ENCODE data around the gene ATG9B.

Gene ATG9B

GRCh38 chr7:150977382-150978125, 46.7 kb downstream of the ATG9B start:
- Histone ChIP-seq H3K79me2 (ENCODE audit: insufficient read depth, low read length) (peaks cover 3% of the 10 kb centered on the region), H4K20me1 (ENCODE audit: insufficient read depth, low read length, poor library complexity, severe bottlenecking) (no peaks in the 10 kb centered on the region), H3K9ac (ENCODE audit: low read depth, low read length, poor library complexity, severe bottlenecking) (no peak overlapping the region), H3K4me3 (ENCODE audit: low read length, poor library complexity, severe bottlenecking) (peak overlapping the region; percentile 62), H3K9me3 (ENCODE audit: insufficient read depth, low read depth, low read length) (no peaks in the 10 kb centered on the region), H3K4me2 (ENCODE audit: low read depth, low read length, poor library complexity, severe bottlenecking) (peak overlapping the region; percentile 43), H3K9me2 (replicated peaks; ENCODE audit: low read depth, low read length) (no peaks in the 10 kb centered on the region), H3K4me1 (ENCODE audit: insufficient read depth, low read length, poor library complexity, severe bottlenecking) (peaks cover 33% of the 10 kb centered on the region), H3F3A (ENCODE audit: low read depth) (peaks cover 6% of the 10 kb centered on the region; the same call in 1 of the 2 replicates), H3K27me3 (ENCODE audit: insufficient read depth, low read length, poor library complexity, severe bottlenecking) (no peaks in the 10 kb centered on the region), H3K36me3 (ENCODE audit: insufficient read depth, low read length) (no peaks in the 10 kb centered on the region), H2AFZ (ENCODE audit: low read length) (no peak overlapping the region)
- TF ChIP-seq CTCF (conservative IDR thresholded peaks at IDR 0.05; ENCODE audit: low read length): no peak

GRCh38 chr7:150976529-150977381, 47.5 kb downstream of the ATG9B start:
- Histone ChIP-seq H3K9ac (ENCODE audit: low read depth, low read length, poor library complexity, severe bottlenecking) (no peak overlapping the region), H3F3A (ENCODE audit: low read depth) (peaks cover 6% of the 10 kb centered on the region; the same call in 1 of the 2 replicates), H3K9me2 (replicated peaks; ENCODE audit: low read depth, low read length) (no peaks in the 10 kb centered on the region), H2AFZ (ENCODE audit: low read length) (no peak overlapping the region), H3K27me3 (ENCODE audit: insufficient read depth, low read length, poor library complexity, severe bottlenecking) (no peaks in the 10 kb centered on the region), H3K4me3 (ENCODE audit: low read length, poor library complexity, severe bottlenecking) (peak overlapping the region; percentile 62), H3K79me2 (ENCODE audit: insufficient read depth, low read length) (peaks cover 3% of the 10 kb centered on the region), H3K4me2 (ENCODE audit: low read depth, low read length, poor library complexity, severe bottlenecking) (peak overlapping the region; percentile 100), H3K36me3 (ENCODE audit: insufficient read depth, low read length) (no peaks in the 10 kb centered on the region), H3K9me3 (ENCODE audit: insufficient read depth, low read depth, low read length) (no peaks in the 10 kb centered on the region), H4K20me1 (ENCODE audit: insufficient read depth, low read length, poor library complexity, severe bottlenecking) (no peaks in the 10 kb centered on the region), H3K4me1 (ENCODE audit: insufficient read depth, low read length, poor library complexity, severe bottlenecking) (peaks cover 33% of the 10 kb centered on the region)
- TF ChIP-seq CTCF (conservative IDR thresholded peaks at IDR 0.05; ENCODE audit: low read length): no peak
- no peak for TF ChIP-seq EZH2phosphoT487 (IDR thresholded peaks at IDR 0.05; ENCODE audit: borderline replicate concordance)

GRCh38 chr7:150975536-150976319, 48.6 kb downstream of the ATG9B start:
- Histone ChIP-seq H3K79me2 (ENCODE audit: insufficient read depth, low read length) (peaks cover 3% of the 10 kb centered on the region), H3K9me3 (ENCODE audit: insufficient read depth, low read depth, low read length) (no peaks in the 10 kb centered on the region), H3K36me3 (ENCODE audit: insufficient read depth, low read length) (no peaks in the 10 kb centered on the region), H3F3A (ENCODE audit: low read depth) (peaks cover 6% of the 10 kb centered on the region; the same call in 1 of the 2 replicates), H3K27me3 (ENCODE audit: insufficient read depth, low read length, poor library complexity, severe bottlenecking) (no peaks in the 10 kb centered on the region), H4K20me1 (ENCODE audit: insufficient read depth, low read length, poor library complexity, severe bottlenecking) (no peaks in the 10 kb centered on the region), H2AFZ (ENCODE audit: low read length) (0 out of 2 replicates have a peak overlapping the region, but pooled peaks have one; percentile 97), H3K4me2 (ENCODE audit: low read depth, low read length, poor library complexity, severe bottlenecking) (peak overlapping the region; percentile 100), H3K4me3 (ENCODE audit: low read length, poor library complexity, severe bottlenecking) (peak overlapping the region; percentile 84), H3K4me1 (ENCODE audit: insufficient read depth, low read length, poor library complexity, severe bottlenecking) (peaks cover 33% of the 10 kb centered on the region), H3K9ac (ENCODE audit: low read depth, low read length, poor library complexity, severe bottlenecking) (peak overlapping the region; percentile 78), H3K9me2 (replicated peaks; ENCODE audit: low read depth, low read length) (no peaks in the 10 kb centered on the region)
- no peak for TF ChIP-seq EZH2phosphoT487 (IDR thresholded peaks at IDR 0.05; ENCODE audit: borderline replicate concordance)
- no peak for TF ChIP-seq CTCF (conservative IDR thresholded peaks at IDR 0.05; ENCODE audit: low read length)
